ENCODE data around the gene CYGB. TPM values are rescaled to one million over a fixed set of nuclear protein-coding genes. Genes with fewer than 3 reads are reported as not detected.

The CYGB gene
- total and polyA plus RNA-seq, 2 of the 13 experiments (the other 11 are each of a cell fraction or from before 2014, with no cell fraction given) = 18.9 to 27.1 TPM

DNA sequence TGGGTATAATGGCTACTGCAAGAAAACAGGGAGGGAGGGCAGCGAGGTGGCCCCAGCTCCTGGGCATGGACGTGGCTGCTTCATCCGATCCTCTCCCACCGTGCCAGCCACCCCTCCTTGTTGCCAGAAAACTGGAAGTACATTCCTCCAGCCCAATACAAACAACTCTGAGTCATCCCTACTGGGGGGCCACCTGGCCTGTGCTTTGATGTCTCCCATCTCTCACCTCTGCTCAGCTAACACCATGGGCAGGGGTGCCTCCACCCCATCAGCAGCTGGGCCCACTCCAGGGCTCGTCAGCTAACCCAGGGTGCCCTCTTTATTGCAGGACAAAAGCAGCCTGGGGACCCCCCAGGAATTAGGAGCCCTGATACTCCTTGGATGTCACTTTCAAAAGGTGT, 38.2 kb downstream of the CYGB start (continued):
- TF ChIP-seq HNF1A (IDR thresholded peaks at IDR 0.05; ENCODE audit: low read depth) (peak; percentile 74; the same call in 1 of the 2 replicates), HNF1A (CRISPR knock-in tag; IDR thresholded peaks at IDR 0.05; ENCODE audit: borderline replicate concordance) (no peak; the same call in 1 of the 2 replicates), ZBTB43 (CRISPR knock-in tag; conservative IDR thresholded peaks at IDR 0.05) (no peak; the same call in none of the 2 replicates), ZMYM4 (CRISPR knock-in tag; IDR thresholded peaks at IDR 0.05) (no peak), ZNF468 (CRISPR knock-in tag; IDR thresholded peaks at IDR 0.05) (no peak), HNF4A (CRISPR knock-in tag; IDR thresholded peaks at IDR 0.05) (peak; percentile 44), ZBTB14 (CRISPR knock-in tag; IDR thresholded peaks at IDR 0.05) (no peak), PTBP1 (IDR thresholded peaks at IDR 0.05; ENCODE audit: low read depth, low read length, poor library complexity, severe bottlenecking) (no peak), ZNF605 (CRISPR knock-in tag; IDR thresholded peaks at IDR 0.05) (peak; percentile 75), ZNF589 (CRISPR knock-in tag; conservative IDR thresholded peaks at IDR 0.05) (0 out of 2 replicates have a peak, but pooled peaks have one; percentile 44), SRSF9 (IDR thresholded peaks at IDR 0.05; ENCODE audit: borderline replicate concordance, insufficient read depth, low read depth, low read length, poor library complexity, severe bottlenecking) (no peak), HOXA3 (CRISPR knock-in tag; IDR thresholded peaks at IDR 0.05) (peak; percentile 82), ZNF30 (CRISPR knock-in tag; IDR thresholded peaks at IDR 0.05) (no peak), MTF1 (CRISPR knock-in tag; IDR thresholded peaks at IDR 0.05) (no peak), HES4 (CRISPR knock-in tag; IDR thresholded peaks at IDR 0.05; ENCODE audit: borderline replicate concordance) (no peak)
- TF ChIP-seq, protein P1, sequence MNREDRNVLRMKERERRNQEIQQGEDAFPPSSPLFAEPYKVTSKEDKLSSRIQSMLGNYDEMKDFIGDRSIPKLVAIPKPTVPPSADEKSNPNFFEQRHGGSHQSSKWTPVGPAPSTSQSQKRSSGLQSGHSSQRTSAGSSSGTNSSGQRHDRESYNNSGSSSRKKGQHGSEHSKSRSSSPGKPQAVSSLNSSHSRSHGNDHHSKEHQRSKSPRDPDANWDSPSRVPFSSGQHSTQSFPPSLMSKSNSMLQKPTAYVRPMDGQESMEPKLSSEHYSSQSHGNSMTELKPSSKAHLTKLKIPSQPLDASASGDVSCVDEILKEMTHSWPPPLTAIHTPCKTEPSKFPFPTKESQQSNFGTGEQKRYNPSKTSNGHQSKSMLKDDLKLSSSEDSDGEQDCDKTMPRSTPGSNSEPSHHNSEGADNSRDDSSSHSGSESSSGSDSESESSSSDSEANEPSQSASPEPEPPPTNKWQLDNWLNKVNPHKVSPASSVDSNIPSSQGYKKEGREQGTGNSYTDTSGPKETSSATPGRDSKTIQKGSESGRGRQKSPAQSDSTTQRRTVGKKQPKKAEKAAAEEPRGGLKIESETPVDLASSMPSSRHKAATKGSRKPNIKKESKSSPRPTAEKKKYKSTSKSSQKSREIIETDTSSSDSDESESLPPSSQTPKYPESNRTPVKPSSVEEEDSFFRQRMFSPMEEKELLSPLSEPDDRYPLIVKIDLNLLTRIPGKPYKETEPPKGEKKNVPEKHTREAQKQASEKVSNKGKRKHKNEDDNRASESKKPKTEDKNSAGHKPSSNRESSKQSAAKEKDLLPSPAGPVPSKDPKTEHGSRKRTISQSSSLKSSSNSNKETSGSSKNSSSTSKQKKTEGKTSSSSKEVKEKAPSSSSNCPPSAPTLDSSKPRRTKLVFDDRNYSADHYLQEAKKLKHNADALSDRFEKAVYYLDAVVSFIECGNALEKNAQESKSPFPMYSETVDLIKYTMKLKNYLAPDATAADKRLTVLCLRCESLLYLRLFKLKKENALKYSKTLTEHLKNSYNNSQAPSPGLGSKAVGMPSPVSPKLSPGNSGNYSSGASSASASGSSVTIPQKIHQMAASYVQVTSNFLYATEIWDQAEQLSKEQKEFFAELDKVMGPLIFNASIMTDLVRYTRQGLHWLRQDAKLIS (CRISPR knock-in tag; IDR thresholded peaks at IDR 0.05) = peak; percentile 81; the same call in 1 of the 2 replicates
- TF ChIP-seq, protein P2, sequence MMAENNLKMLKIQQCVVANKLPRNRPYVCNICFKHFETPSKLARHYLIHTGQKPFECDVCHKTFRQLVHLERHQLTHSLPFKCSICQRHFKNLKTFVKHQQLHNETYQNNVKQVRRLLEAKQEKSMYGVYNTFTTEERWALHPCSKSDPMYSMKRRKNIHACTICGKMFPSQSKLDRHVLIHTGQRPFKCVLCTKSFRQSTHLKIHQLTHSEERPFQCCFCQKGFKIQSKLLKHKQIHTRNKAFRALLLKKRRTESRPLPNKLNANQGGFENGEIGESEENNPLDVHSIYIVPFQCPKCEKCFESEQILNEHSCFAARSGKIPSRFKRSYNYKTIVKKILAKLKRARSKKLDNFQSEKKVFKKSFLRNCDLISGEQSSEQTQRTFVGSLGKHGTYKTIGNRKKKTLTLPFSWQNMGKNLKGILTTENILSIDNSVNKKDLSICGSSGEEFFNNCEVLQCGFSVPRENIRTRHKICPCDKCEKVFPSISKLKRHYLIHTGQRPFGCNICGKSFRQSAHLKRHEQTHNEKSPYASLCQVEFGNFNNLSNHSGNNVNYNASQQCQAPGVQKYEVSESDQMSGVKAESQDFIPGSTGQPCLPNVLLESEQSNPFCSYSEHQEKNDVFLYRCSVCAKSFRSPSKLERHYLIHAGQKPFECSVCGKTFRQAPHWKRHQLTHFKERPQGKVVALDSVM (CRISPR knock-in tag; IDR thresholded peaks at IDR 0.05) = no peak
